HEK293 (cell line): ENCODE data around the gene HINFP.

Experiments
- CTCF ChIA-PET: fragments of 350-600 bp; formaldehyde crosslinking; extraction: SDS; loops from one replicate; lab custom pipeline; 2021; ENCODE audit warnings: antibody characterized with exemption; lab: Yijun Ruan, JAX
- POLR2A ChIA-PET: fragments of 300-600 bp; formaldehyde crosslinking; extraction: SDS; loops from one replicate; lab custom pipeline; 2020; ENCODE audit warnings: antibody characterized with exemption, inconsistent platforms; lab: Yijun Ruan, JAX
- H3K27ac ChIP-seq: fragments of 200-500 bp; sonication (Bioruptor generic); 2 replicates; pipeline ENCODE4 v1.5.1; 2014; ENCODE audit warnings: low read depth, low read length, control low read depth, inconsistent platforms; ENCODE audit errors: extremely low read depth
- H3K36me3 ChIP-seq, 2 experiments: fragments of 200-500 bp in 1 of 2; sonication (Bioruptor generic) in 1 of 2; 1 replicate in 1 of 2; 2 replicates in 1 of 2; pipeline ENCODE4 v1.5.1; 2014 to 2017; ENCODE audit warnings: inconsistent platforms in 2 of 2, low read length in 2 of 2; ENCODE audit not compliant: control insufficient read depth in 2 of 2, insufficient read depth in 1 of 2
- H3K4me1 ChIP-seq: fragments of 200-500 bp; sonication (Bioruptor generic); 2 replicates; pipeline ENCODE4 v1.5.1; 2014; ENCODE audit warnings: mild to moderate bottlenecking, low read length, inconsistent platforms; ENCODE audit not compliant: control insufficient read depth, insufficient read depth
- H3K4me3 ChIP-seq: 2 replicates; pipeline ENCODE4 v1.5.1; 2011; ENCODE audit warnings: low read depth, mild to moderate bottlenecking, control low read depth, low read length, moderate library complexity
- H3K9me3 ChIP-seq: fragments of 200-500 bp; sonication (Bioruptor generic); 2 replicates; pipeline ENCODE4 v1.5.1; 2014; ENCODE audit warnings: low read depth, low read length, inconsistent platforms; ENCODE audit not compliant: control insufficient read depth, insufficient read depth
- GLI4 ChIP-seq: fragments of 450-650 bp; formaldehyde crosslinking; IDR thresholded peaks from 2 replicates; pipeline ENCODE4 v1.5.1; 2016; ENCODE audit warnings: missing biosample characterization, missing genetic modification characterization
- GLIS1 ChIP-seq: fragments of 450-650 bp; formaldehyde crosslinking; IDR thresholded peaks from 2 replicates; pipeline ENCODE4 v1.5.1; 2016; ENCODE audit warnings: missing biosample characterization, missing genetic modification characterization
- IKZF3 ChIP-seq: fragments of 450-650 bp; IDR thresholded peaks from 2 replicates; pipeline ENCODE4 v1.5.0; 2018; ENCODE audit warnings: missing biosample characterization, mild to moderate bottlenecking, missing genetic modification characterization, moderate library complexity
- MEIS1 ChIP-seq: sonication (generic); formaldehyde crosslinking; IDR thresholded peaks from 2 replicates; pipeline ENCODE4 v1.8.1; 2022; ENCODE audit warnings: missing genetic modification reagents, mild to moderate bottlenecking, borderline replicate concordance
- REST ChIP-seq: fragments of 450-650 bp; formaldehyde crosslinking; IDR thresholded peaks from 2 replicates; pipeline ENCODE4 v1.5.1; 2016; ENCODE audit warnings: missing biosample characterization, missing genetic modification characterization
- SCRT2 ChIP-seq: fragments of 450-650 bp; formaldehyde crosslinking; IDR thresholded peaks from 2 replicates; pipeline ENCODE4 v1.5.1; 2016; ENCODE audit warnings: missing biosample characterization, missing genetic modification characterization
- ZBTB10 ChIP-seq: fragments of 450-650 bp; formaldehyde crosslinking; IDR thresholded peaks from 2 replicates; pipeline ENCODE4 v1.5.1; 2016; ENCODE audit warnings: missing biosample characterization, missing genetic modification characterization
- ZBTB11 ChIP-seq: fragments of 450-650 bp; formaldehyde crosslinking; conservative IDR thresholded peaks from 2 replicates; pipeline ENCODE4 v1.5.1; 2016; ENCODE audit warnings: low read depth, missing biosample characterization, missing genetic modification characterization
- ZBTB20 ChIP-seq: fragments of 450-650 bp; formaldehyde crosslinking; IDR thresholded peaks from 2 replicates; pipeline ENCODE4 v1.5.1; 2016; ENCODE audit warnings: missing biosample characterization, missing genetic modification characterization
- ZBTB48 ChIP-seq: fragments of 450-650 bp; formaldehyde crosslinking; IDR thresholded peaks from 2 replicates; pipeline ENCODE4 v1.5.1; 2016; ENCODE audit warnings: missing biosample characterization, missing genetic modification characterization
- ZBTB49 ChIP-seq: fragments of 450-650 bp; formaldehyde crosslinking; IDR thresholded peaks from 2 replicates; pipeline ENCODE4 v1.5.1; 2016; ENCODE audit warnings: missing biosample characterization, missing genetic modification characterization, low read depth
- ZEB2 ChIP-seq: fragments of 450-650 bp; formaldehyde crosslinking; IDR thresholded peaks from 2 replicates; pipeline ENCODE4 v1.5.1; 2016; ENCODE audit warnings: missing biosample characterization, missing genetic modification characterization
- ZNF148 ChIP-seq: fragments of 450-650 bp; formaldehyde crosslinking; IDR thresholded peaks from 2 replicates; pipeline ENCODE4 v1.5.0; 2017; ENCODE audit warnings: missing biosample characterization, missing genetic modification characterization, borderline replicate concordance
- ZNF366 ChIP-seq: fragments of 450-650 bp; formaldehyde crosslinking; conservative IDR thresholded peaks from 2 replicates; pipeline ENCODE4 v1.5.1; 2016; ENCODE audit warnings: missing biosample characterization, missing genetic modification characterization
- ZNF48 ChIP-seq: fragments of 450-650 bp; formaldehyde crosslinking; IDR thresholded peaks from 2 replicates; pipeline ENCODE4 v1.5.1; 2016; ENCODE audit warnings: missing biosample characterization, missing genetic modification characterization
- ZNF596 ChIP-seq: fragments of 450-650 bp; IDR thresholded peaks from 2 replicates; pipeline ENCODE4 v1.5.0; 2018; ENCODE audit warnings: missing biosample characterization, mild to moderate bottlenecking, missing genetic modification characterization, moderate library complexity
- ZNF664 ChIP-seq: fragments of 450-650 bp; formaldehyde crosslinking; IDR thresholded peaks from 2 replicates; pipeline ENCODE4 v1.5.1; 2016; ENCODE audit warnings: missing biosample characterization, missing genetic modification characterization

Gene HINFP

GRCh38 chr11:119157063-119157462, 35.7 kb downstream of the HINFP start:
- ChIA-PET POLR2A (no interaction called here), CTCF (interaction anchor here (0.6 to 2.0 kb wide), 5 partner anchors 10 to 40 kb away, joined by 3 to 8 read pairs (median 4); no protein-coding TSS in a partner anchor)
- H3K4me3 ChIP-seq: no peak overlapping the region
- no peaks in the 10 kb centered on the region for H3K9me3 ChIP-seq
- peaks cover 0 to 20% of the 10 kb centered on the region in 2 experiments; a peak in 1 of 3 replicates for H3K36me3 ChIP-seq
- no peaks in the 10 kb centered on the region for H3K4me1 ChIP-seq
- H3K27ac ChIP-seq: no peak overlapping the region
- TF ChIP-seq ZNF664 (tag by site-specific recombination): 0 out of 2 replicates have a peak, but pooled peaks have one; percentile 35
- no peak for TF ChIP-seq ZBTB11 (tag by site-specific recombination)
- no peak for TF ChIP-seq MEIS1
- TF ChIP-seq ZBTB48 (tag by site-specific recombination): no peak
- TF ChIP-seq ZBTB10 (tag by site-specific recombination): no peak
- TF ChIP-seq REST (tag by site-specific recombination): peak; percentile 88
- TF ChIP-seq SCRT2: peak; percentile 48; the same call in 1 of the 2 replicates
- peak; percentile 59 for TF ChIP-seq GLIS1 (tag by site-specific recombination)

GRCh38 chr11:119158467-119158866, 37.1 kb downstream of the HINFP start:
- ChIA-PET POLR2A (no interaction called here), CTCF (interaction anchor here (0.7 to 0.9 kb wide), 2 partner anchors 13 to 24 kb away, joined by 3 to 7 read pairs; no protein-coding TSS in a partner anchor)
- H3K4me3 ChIP-seq: no peak overlapping the region
- TF ChIP-seq ZNF596 (tag by site-specific recombination) (no peak), ZBTB20 (tag by site-specific recombination) (no peak), ZEB2 (tag by site-specific recombination) (no peak), ZNF366 (no peak), ZNF48 (tag by site-specific recombination) (no peak), IKZF3 (tag by site-specific recombination) (no peak), ZNF148 (tag by site-specific recombination) (no peak), ZBTB49 (tag by site-specific recombination) (no peak), GLI4 (no peak)

More at GRCh38 chr11:119158467-119158866, 37.1 kb downstream of the HINFP start:
- Histone ChIP-seq H3K27ac (no peak overlapping the region), H3K36me3 (peaks cover 0 to 19% of the 10 kb centered on the region in 2 experiments; a peak in 1 of 3 replicates), H3K9me3 (no peaks in the 10 kb centered on the region), H3K4me1 (no peaks in the 10 kb centered on the region)
